CD4-positive, CD25-positive, alpha-beta regulatory T cell (primary cell): ENCODE measurements around the gene RNF220. TPM values are rescaled to one million over a fixed set of nuclear protein-coding genes. Genes with fewer than 3 reads are reported as not detected.

Experiments used
- ATAC-seq, 2 donors: fragments of 150-1000 bp; cut with Tn5 transposase; one replicate each; pipeline ENCODE4 v1.10.0; 2021; ENCODE audit warnings: low read depth in 2 of 2, moderate number of reproducible peaks in 2 of 2, moderate library complexity in 1 of 2
- DNase-seq, 3 donors: peaks; one replicate each; pipeline versions ENCODE4 v3.0.0 to v3.0.0-alpha.2; 2012 to 2022; ENCODE audit warnings: mixed read lengths in 1 of 3
- H3K27ac ChIP-seq: one replicate; pipeline ENCODE4 v1.7.0; 2013; ENCODE audit warnings: mild to moderate bottlenecking, low read length; ENCODE audit not compliant: insufficient read depth, poor library complexity, severe bottlenecking
- H3K27me3 ChIP-seq: one replicate; pipeline ENCODE4 v1.7.0; 2013; ENCODE audit warnings: low read length; ENCODE audit not compliant: control insufficient read depth, insufficient read depth
- H3K36me3 ChIP-seq: one replicate; pipeline ENCODE4 v1.7.0; 2013; ENCODE audit warnings: mild to moderate bottlenecking, low read length, moderate library complexity; ENCODE audit not compliant: control insufficient read depth, insufficient read depth
- H3K4me1 ChIP-seq: 2 replicates; pipeline ENCODE4 v1.7.0; 2013; ENCODE audit warnings: mild to moderate bottlenecking, low read length; ENCODE audit not compliant: insufficient read depth, control insufficient read depth, poor library complexity, severe bottlenecking
- H3K4me3 ChIP-seq: one replicate; pipeline ENCODE4 v1.7.0; 2013; ENCODE audit warnings: low read depth, mild to moderate bottlenecking, low read length, moderate library complexity
- H3K9me3 ChIP-seq, 2 experiments: 1 replicate in 1 of 2; 2 replicates in 1 of 2; pipeline ENCODE4 v1.7.0; 2013; ENCODE audit warnings: low read length in 2 of 2, mild to moderate bottlenecking in 1 of 2, moderate library complexity in 1 of 2; ENCODE audit not compliant: control insufficient read depth in 2 of 2
- H3K27ac Mint-ChIP-seq, 3 donors: one replicate each; pipeline ENCODE4 v1.8.0; 2020 to 2022; ENCODE audit warnings: mild to moderate bottlenecking in 3 of 3, mixed read lengths in 3 of 3, moderate library complexity in 2 of 3
- H3K27me3 Mint-ChIP-seq: one replicate; pipeline ENCODE4 v1.8.0; 2022; ENCODE audit warnings: mild to moderate bottlenecking, mixed read lengths
- H3K36me3 Mint-ChIP-seq: one replicate; pipeline ENCODE4 v1.8.0; 2020; ENCODE audit warnings: mixed read lengths
- H3K4me1 Mint-ChIP-seq, 4 donors: one replicate each; pipeline ENCODE4 v1.8.0; 2020 to 2022; ENCODE audit warnings: mixed read lengths in 4 of 4, mild to moderate bottlenecking in 1 of 4
- H3K4me3 Mint-ChIP-seq, 4 donors: one replicate each; pipeline ENCODE4 v1.8.0; 2020 to 2022; ENCODE audit warnings: mild to moderate bottlenecking in 4 of 4, mixed read lengths in 4 of 4, moderate library complexity in 3 of 4
- H3K9me3 Mint-ChIP-seq, 7 donors: one replicate each; pipeline ENCODE4 v1.8.0; 2020 to 2022; ENCODE audit warnings: mixed read lengths in 7 of 7, mild to moderate bottlenecking in 3 of 7, moderate library complexity in 2 of 7
- polyA plus RNA-seq, 4 donors: library from polyadenylated mRNA; unstranded; fragments of 300-500 nt; fragmentation: Illumina TruSeq; gene quantifications; one replicate each; pipeline ENCODE4 v1.2.3, GENCODE V29; 2021
- total RNA-seq: library from RNA; stranded (reverse); gene quantifications from one replicate; pipeline ENCODE4 v1.2.3, GENCODE V29; 2022

RNF220 gene
- total and polyA plus RNA-seq, 5 donors from 2014 or later = 73.2 to 94.8 (median 83.1) TPM

- Mint-ChIP-seq H3K9me3 (peaks cover 0 to 3% (median 0%) of the 10 kb centered on the region in 7 donors), H3K4me1 (peaks cover 0 to 39% (median 15%) of the 10 kb centered on the region in 4 donors), H3K4me3 (peak overlapping the region; percentile 34 to 91 (median 56)), H3K27me3 (peaks cover 33% of the 10 kb centered on the region), H3K27ac (no peak overlapping the region), H3K36me3 (no peaks in the 10 kb centered on the region)
- peaks cover 44% of the 10 kb centered on the region for H3K4me1 ChIP-seq
- H3K36me3 ChIP-seq = no peaks in the 10 kb centered on the region
- peaks cover 55% of the 10 kb centered on the region for H3K27me3 ChIP-seq
- H3K9me3 ChIP-seq = no peaks in the 10 kb centered on the region
- DNase-seq = peak in 1 of 3 donors; percentile 22
- H3K4me3 ChIP-seq = no peak overlapping the region
- ATAC-seq = no peak
- no peak overlapping the region for H3K27ac ChIP-seq
These were observed 3.9 kb downstream of the RNF220 start for GRCh38 chr1:44408632-44409602.

DNA sequence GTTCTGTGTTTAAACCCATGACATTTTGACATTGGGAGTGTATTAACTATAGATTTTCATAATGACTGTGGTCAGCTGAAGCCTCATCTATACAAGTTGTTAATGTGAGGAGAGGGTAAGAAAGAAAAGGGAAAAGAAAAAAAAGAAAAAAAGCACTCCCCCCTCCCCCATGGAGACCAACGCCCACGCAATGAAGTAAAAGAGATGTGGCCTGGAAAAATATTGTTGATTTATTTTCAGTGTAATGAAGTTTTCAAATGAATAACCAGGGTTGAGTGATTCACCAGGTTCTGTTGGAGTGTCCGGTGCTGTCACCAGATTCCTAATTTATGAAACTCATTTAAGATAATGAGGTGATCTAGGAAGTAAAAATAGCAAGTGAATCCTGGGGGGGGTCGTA is 4.7 kb downstream of the RNF220 start:
- peaks cover 24% of the 10 kb centered on the region for H3K27me3 Mint-ChIP-seq
- H3K36me3 Mint-ChIP-seq = no peaks in the 10 kb centered on the region
- no peak overlapping the region for H3K27ac Mint-ChIP-seq
- no peaks in the 10 kb centered on the region for H3K36me3 ChIP-seq
- H3K4me1 Mint-ChIP-seq = peaks cover 0 to 39% (median 15%) of the 10 kb centered on the region in 4 donors
- no peak overlapping the region for H3K4me3 Mint-ChIP-seq
- no peak for ATAC-seq
- H3K27ac ChIP-seq = no peak overlapping the region
- H3K9me3 ChIP-seq = no peaks in the 10 kb centered on the region
- peaks cover 41% of the 10 kb centered on the region for H3K4me1 ChIP-seq
- no peak overlapping the region for H3K4me3 ChIP-seq
- H3K27me3 ChIP-seq = peaks cover 56% of the 10 kb centered on the region
- peaks cover 0 to 3% (median 0%) of the 10 kb centered on the region in 7 donors for H3K9me3 Mint-ChIP-seq
- DNase-seq = no peak

DNA sequence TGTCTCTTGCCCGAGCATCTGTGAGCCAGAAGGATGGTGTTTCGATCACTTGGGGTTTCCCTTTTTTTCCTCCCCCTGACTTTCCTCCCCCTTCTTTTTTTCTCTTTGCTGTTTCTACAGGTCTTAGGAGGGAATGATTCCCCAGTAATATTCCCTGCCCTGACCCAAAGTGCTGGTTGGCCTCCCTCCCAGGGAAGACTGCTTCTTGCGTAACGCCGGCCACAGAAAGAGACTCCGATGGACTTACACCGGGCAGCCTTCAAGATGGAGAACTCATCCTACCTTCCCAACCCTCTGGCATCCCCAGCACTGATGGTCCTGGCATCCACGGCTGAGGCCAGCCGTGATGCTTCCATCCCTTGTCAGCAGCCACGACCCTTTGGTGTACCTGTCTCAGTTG is 6.8 kb downstream of the RNF220 start:
- H3K4me1 ChIP-seq = peaks cover 20% of the 10 kb centered on the region
- no peak overlapping the region for H3K4me3 ChIP-seq
- DNase-seq = no peak
- no peak for ATAC-seq
- Mint-ChIP-seq H3K27ac (no peak overlapping the region), H3K4me3 (no peak overlapping the region), H3K9me3 (peaks cover 0 to 2% (median 0%) of the 10 kb centered on the region in 7 donors), H3K27me3 (peaks cover 17% of the 10 kb centered on the region), H3K36me3 (no peaks in the 10 kb centered on the region), H3K4me1 (peaks cover 0 to 20% (median 11%) of the 10 kb centered on the region in 4 donors)
- H3K36me3 ChIP-seq = no peaks in the 10 kb centered on the region
- H3K27me3 ChIP-seq = peaks cover 63% of the 10 kb centered on the region
- H3K9me3 ChIP-seq = no peaks in the 10 kb centered on the region
- H3K27ac ChIP-seq = no peak overlapping the region

DNA sequence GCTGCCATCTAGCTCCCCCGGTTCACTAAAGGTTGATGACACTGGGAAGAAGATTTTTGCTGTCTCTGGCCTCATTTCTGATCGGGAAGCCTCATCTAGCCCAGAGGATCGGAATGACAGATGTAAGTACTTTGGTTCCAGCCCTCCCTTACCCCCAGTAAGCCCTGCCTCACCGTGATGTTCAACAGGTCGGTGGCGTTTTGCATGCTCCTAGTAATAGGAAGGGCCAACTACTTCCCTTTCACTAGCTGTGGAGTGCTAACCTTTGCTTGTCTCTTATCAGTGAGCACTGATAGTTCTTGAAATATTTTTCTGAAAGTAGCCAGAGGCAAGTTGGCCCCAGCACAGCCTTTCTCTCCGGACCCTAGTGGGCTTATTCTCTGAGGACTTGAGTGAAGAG is 7.5 kb downstream of the RNF220 start:
- Histone ChIP-seq H3K27ac (no peak overlapping the region), H3K9me3 (no peaks in the 10 kb centered on the region), H3K4me1 (peaks cover 18% of the 10 kb centered on the region), H3K36me3 (no peaks in the 10 kb centered on the region), H3K27me3 (peaks cover 67% of the 10 kb centered on the region), H3K4me3 (no peak overlapping the region)
- Mint-ChIP-seq H3K4me3 (no peak overlapping the region), H3K36me3 (no peaks in the 10 kb centered on the region), H3K27me3 (peaks cover 22% of the 10 kb centered on the region), H3K4me1 (peaks cover 0 to 20% (median 11%) of the 10 kb centered on the region in 4 donors), H3K9me3 (peaks cover 0 to 2% (median 0%) of the 10 kb centered on the region in 7 donors), H3K27ac (no peak overlapping the region)
- DNase-seq (no peak), ATAC-seq (no peak)

GRCh38 chr1:44413740-44414139 is 8.7 kb downstream of the RNF220 start:
- Histone ChIP-seq H3K27me3 (peaks cover 67% of the 10 kb centered on the region), H3K4me3 (no peak overlapping the region), H3K4me1 (peaks cover 15% of the 10 kb centered on the region), H3K9me3 (no peaks in the 10 kb centered on the region), H3K27ac (no peak overlapping the region), H3K36me3 (no peaks in the 10 kb centered on the region)
- ATAC-seq (no peak), DNase-seq (no peak)
- Mint-ChIP-seq H3K4me3 (no peak overlapping the region), H3K9me3 (peaks cover 0 to 2% (median 0%) of the 10 kb centered on the region in 7 donors), H3K27ac (no peak overlapping the region), H3K4me1 (peaks cover 0 to 15% (median 7%) of the 10 kb centered on the region in 4 donors), H3K36me3 (no peaks in the 10 kb centered on the region), H3K27me3 (peaks cover 27% of the 10 kb centered on the region)

GRCh38 chr1:44415013-44415412 is 10.0 kb downstream of the RNF220 start:
- Mint-ChIP-seq H3K27ac (no peak overlapping the region), H3K4me1 (peaks cover 0 to 8% (median 0%) of the 10 kb centered on the region in 4 donors), H3K4me3 (no peak overlapping the region), H3K27me3 (peaks cover 34% of the 10 kb centered on the region), H3K36me3 (no peaks in the 10 kb centered on the region), H3K9me3 (peaks cover 0 to 2% (median 0%) of the 10 kb centered on the region in 7 donors)
- H3K4me1 ChIP-seq = peaks cover 14% of the 10 kb centered on the region
- H3K36me3 ChIP-seq = no peaks in the 10 kb centered on the region
- H3K4me3 ChIP-seq = no peak overlapping the region
- peaks cover 67% of the 10 kb centered on the region for H3K27me3 ChIP-seq
- DNase-seq (no peak), ATAC-seq (no peak)
- no peak overlapping the region for H3K27ac ChIP-seq
- no peaks in the 10 kb centered on the region for H3K9me3 ChIP-seq

DNA sequence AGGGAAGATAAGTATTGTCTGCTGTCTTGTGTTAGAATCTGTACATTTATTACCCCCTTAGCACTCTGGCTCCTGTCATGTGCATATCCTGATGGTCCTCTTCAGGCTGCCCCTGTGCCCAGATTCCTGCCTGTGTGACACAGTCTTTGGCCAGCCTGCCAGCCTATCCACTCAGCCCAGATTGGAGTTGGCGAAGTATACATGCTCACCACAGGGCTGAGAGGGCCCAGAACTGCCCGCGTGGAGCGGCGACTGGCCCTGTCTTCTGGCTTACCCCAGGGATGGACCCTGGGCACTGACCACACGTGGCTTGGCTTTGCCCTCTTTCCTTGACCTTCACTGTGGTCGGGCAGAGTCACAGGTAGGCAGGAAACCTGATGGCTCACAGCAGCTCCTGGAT is 11.4 kb downstream of the RNF220 start:
- Histone ChIP-seq H3K9me3 (no peaks in the 10 kb centered on the region), H3K36me3 (no peaks in the 10 kb centered on the region), H3K4me3 (no peak overlapping the region), H3K4me1 (peaks cover 14% of the 10 kb centered on the region), H3K27me3 (peaks cover 68% of the 10 kb centered on the region), H3K27ac (no peak overlapping the region)
- H3K4me3 Mint-ChIP-seq = no peak overlapping the region
- H3K27me3 Mint-ChIP-seq = peaks cover 48% of the 10 kb centered on the region
- H3K9me3 Mint-ChIP-seq = peaks cover 0 to 4% (median 0%) of the 10 kb centered on the region in 7 donors
- no peak overlapping the region for H3K27ac Mint-ChIP-seq
- peaks cover 0 to 8% (median 0%) of the 10 kb centered on the region in 4 donors for H3K4me1 Mint-ChIP-seq
- H3K36me3 Mint-ChIP-seq = no peaks in the 10 kb centered on the region
- no peak for DNase-seq
- no peak for ATAC-seq
